ENCODE results near the gene AADACL3.
"Not testable (repeated sequence)": the region's sequence is repeated elsewhere in the genome, so short reads cannot be mapped to it uniquely, and the experiment has no call there.

AADACL3 gene

GRCh38 chr1:12715896-12716437 is at the start of gene AADACL3:
Gene AADACL3 (plus strand): TSS chr1:12716110. CDS start chr1:12716177, 67 bp downstream.
- no peak for DNase-seq

GRCh38 chr1:12666141-12666735 is 49.7 kb upstream of the AADACL3 start:
- DNase-seq, result no peak

GRCh38 chr1:12669529-12670068 is 46.3 kb upstream of the AADACL3 start:
- no peak for DNase-seq

GRCh38 chr1:12674358-12674757 is 41.6 kb upstream of the AADACL3 start:
- no peak for DNase-seq

GRCh38 chr1:12676122-12676521 is 39.8 kb upstream of the AADACL3 start:
- not testable (repeated sequence) for DNase-seq

- no peak for DNase-seq
Measured at GRCh38 chr1:12677565-12677964, 38.3 kb upstream of the AADACL3 start.

- DNase-seq, result peak; percentile 24
Measured at GRCh38 chr1:12678350-12678749, 37.6 kb upstream of the AADACL3 start.

- no peak for DNase-seq
Measured at GRCh38 chr1:12678820-12679219, 37.1 kb upstream of the AADACL3 start.

GRCh38 chr1:12690156-12690555 is 25.8 kb upstream of the AADACL3 start:
- no peak for DNase-seq

GRCh38 chr1:12692967-12693782 is 22.7 kb upstream of the AADACL3 start:
- no peak for DNase-seq

GRCh38 chr1:12696658-12697057 is 19.3 kb upstream of the AADACL3 start:
- no peak for DNase-seq

GRCh38 chr1:12697397-12697796 is 18.5 kb upstream of the AADACL3 start:
- DNase-seq, result no peak

GRCh38 chr1:12703821-12704451 is 12.0 kb upstream of the AADACL3 start:
- no peak for DNase-seq

GRCh38 chr1:12706061-12706460 is 9.8 kb upstream of the AADACL3 start:
- no peak for DNase-seq

GRCh38 chr1:12708396-12709090 is 7.4 kb upstream of the AADACL3 start:
- DNase-seq, result no peak

- DNase-seq, result no peak
Measured at GRCh38 chr1:12709091-12709491, 6.8 kb upstream of the AADACL3 start.

GRCh38 chr1:12709696-12710095 is 6.2 kb upstream of the AADACL3 start:
- DNase-seq, result no peak

GRCh38 chr1:12711536-12711935 is 4.4 kb upstream of the AADACL3 start:
- no peak for DNase-seq

GRCh38 chr1:12712076-12712475 is 3.8 kb upstream of the AADACL3 start:
- no peak for DNase-seq

- DNase-seq, result no peak
Measured at GRCh38 chr1:12712929-12713328, 3.0 kb upstream of the AADACL3 start.

GRCh38 chr1:12713651-12714050 is 2.3 kb upstream of the AADACL3 start:
- DNase-seq, result not testable (repeated sequence)

GRCh38 chr1:12714710-12715475 is 1.0 kb upstream of the AADACL3 start:
- DNase-seq, result no peak
